Panc1 (cell line): ENCODE results near the gene MC1R.

Source experiments
- CTCF ChIP-seq: fragments of 450-650 bp; IDR thresholded peaks from 2 replicates; pipeline ENCODE4 v1.5.1; 2017; ENCODE audit warnings: mild to moderate bottlenecking
- POLR2AphosphoS5 ChIP-seq: IDR thresholded peaks from 2 replicates; pipeline ENCODE4 v1.6.1; 2012; ENCODE audit warnings: mild to moderate bottlenecking, low read depth, low read length, moderate library complexity
- TF ChIP-seq, protein P1 (sequence below), 2 experiments: IDR thresholded peaks; 2 replicates each; pipeline ENCODE4 v1.6.1; 2011 to 2012; ENCODE audit warnings: low read depth in 2 of 2, control low read depth in 1 of 2, low read length in 1 of 2, mild to moderate bottlenecking in 1 of 2, moderate library complexity in 1 of 2; ENCODE audit not compliant: insufficient read depth in 1 of 2

GRCh38 chr16:89952049-89952448 is 33.4 kb downstream of the MC1R start:
- TF ChIP-seq CTCF (no peak), POLR2AphosphoS5 (no peak)
- TF ChIP-seq, protein P1, sequence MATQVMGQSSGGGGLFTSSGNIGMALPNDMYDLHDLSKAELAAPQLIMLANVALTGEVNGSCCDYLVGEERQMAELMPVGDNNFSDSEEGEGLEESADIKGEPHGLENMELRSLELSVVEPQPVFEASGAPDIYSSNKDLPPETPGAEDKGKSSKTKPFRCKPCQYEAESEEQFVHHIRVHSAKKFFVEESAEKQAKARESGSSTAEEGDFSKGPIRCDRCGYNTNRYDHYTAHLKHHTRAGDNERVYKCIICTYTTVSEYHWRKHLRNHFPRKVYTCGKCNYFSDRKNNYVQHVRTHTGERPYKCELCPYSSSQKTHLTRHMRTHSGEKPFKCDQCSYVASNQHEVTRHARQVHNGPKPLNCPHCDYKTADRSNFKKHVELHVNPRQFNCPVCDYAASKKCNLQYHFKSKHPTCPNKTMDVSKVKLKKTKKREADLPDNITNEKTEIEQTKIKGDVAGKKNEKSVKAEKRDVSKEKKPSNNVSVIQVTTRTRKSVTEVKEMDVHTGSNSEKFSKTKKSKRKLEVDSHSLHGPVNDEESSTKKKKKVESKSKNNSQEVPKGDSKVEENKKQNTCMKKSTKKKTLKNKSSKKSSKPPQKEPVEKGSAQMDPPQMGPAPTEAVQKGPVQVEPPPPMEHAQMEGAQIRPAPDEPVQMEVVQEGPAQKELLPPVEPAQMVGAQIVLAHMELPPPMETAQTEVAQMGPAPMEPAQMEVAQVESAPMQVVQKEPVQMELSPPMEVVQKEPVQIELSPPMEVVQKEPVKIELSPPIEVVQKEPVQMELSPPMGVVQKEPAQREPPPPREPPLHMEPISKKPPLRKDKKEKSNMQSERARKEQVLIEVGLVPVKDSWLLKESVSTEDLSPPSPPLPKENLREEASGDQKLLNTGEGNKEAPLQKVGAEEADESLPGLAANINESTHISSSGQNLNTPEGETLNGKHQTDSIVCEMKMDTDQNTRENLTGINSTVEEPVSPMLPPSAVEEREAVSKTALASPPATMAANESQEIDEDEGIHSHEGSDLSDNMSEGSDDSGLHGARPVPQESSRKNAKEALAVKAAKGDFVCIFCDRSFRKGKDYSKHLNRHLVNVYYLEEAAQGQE (IDR thresholded peaks at IDR 0.05; ENCODE audit: insufficient read depth in 1 of 2, low read depth in 2 of 2, low read length in 1 of 2) = no peak
